H1 (cell line): ENCODE results near the gene CHST12. TPM values are rescaled to one million over a fixed set of nuclear protein-coding genes. Genes with fewer than 3 reads are reported as not detected.

ENCODE experiments used
- CTCF ChIA-PET: fragments of 300-600 bp; sonication (Branson Sonifier 250); formaldehyde crosslinking; loops from one replicate; lab custom pipeline; 2021; ENCODE audit not compliant: partially characterized antibody; lab: Charles Lee
- POLR2A ChIA-PET: fragments of 300-600 bp; sonication (Branson Sonifier 250); formaldehyde crosslinking; loops from one replicate; lab custom pipeline; 2021; ENCODE audit warnings: inconsistent platforms; ENCODE audit not compliant: partially characterized antibody; lab: Charles Lee
- DNase-seq, 2 experiments: peaks; one replicate each; pipeline versions ENCODE4 v3.0.0 to v3.0.0-alpha.2; 2010 to 2022; ENCODE audit warnings: low spot score in 2 of 2, low read depth in 1 of 2, mixed read lengths in 1 of 2
- FAIRE-seq: peaks from 2 replicates; lab custom pipeline; 2011; peaks lifted over from hg19 to GRCh38; lab: Jason Lieb, UNC
- H2AFZ ChIP-seq: 2 replicates; pipeline ENCODE4 v1.8.1; 2012; ENCODE audit warnings: low read length, inconsistent platforms
- H2AK5ac ChIP-seq: 2 replicates; pipeline ENCODE4 v1.6.1; 2013; ENCODE audit warnings: low read depth, low read length
- H2BK120ac ChIP-seq: replicated peaks from 2 replicates; pipeline ENCODE3; 2013; ENCODE audit warnings: low read depth, low read length, inconsistent platforms
- H2BK12ac ChIP-seq: 2 replicates; pipeline ENCODE4 v1.6.1; 2013; ENCODE audit warnings: low read depth, low read length
- H2BK15ac ChIP-seq: 2 replicates; pipeline ENCODE4 v1.6.1; 2013; ENCODE audit warnings: low read length
- H2BK20ac ChIP-seq: 2 replicates; pipeline ENCODE4 v1.6.1; 2013; ENCODE audit warnings: low read length
- H2BK5ac ChIP-seq: 2 replicates; pipeline ENCODE4 v1.6.1; 2013; ENCODE audit warnings: low read depth, low read length
- H3K14ac ChIP-seq: 2 replicates; pipeline ENCODE4 v1.6.1; 2013; ENCODE audit warnings: inconsistent platforms; ENCODE audit not compliant: insufficient read length
- H3K18ac ChIP-seq: 2 replicates; pipeline ENCODE4 v1.6.1; 2013; ENCODE audit warnings: low read length; ENCODE audit errors: extremely low read depth
- H3K23ac ChIP-seq: 2 replicates; pipeline ENCODE4 v1.6.1; 2013; ENCODE audit warnings: inconsistent platforms; ENCODE audit not compliant: insufficient read length
- H3K23me2 ChIP-seq: 2 replicates; pipeline ENCODE4 v1.6.1; 2013; ENCODE audit warnings: low read depth, low read length
- H3K27ac ChIP-seq: 2 replicates; pipeline ENCODE4 v1.6.1; 2011; ENCODE audit warnings: low read depth, low read length, inconsistent platforms
- H3K27me3 ChIP-seq, 4 experiments: replicated peaks in 1 of 4; 1 replicate in 1 of 4; 2 replicates in 3 of 4; pipeline versions ENCODE4 v1.6.1 to v1.8.1; 2011 to 2013; ENCODE audit warnings: low read length in 3 of 4, mild to moderate bottlenecking in 3 of 4, inconsistent platforms in 2 of 4, mixed read lengths in 2 of 4, moderate library complexity in 1 of 4; ENCODE audit not compliant: control insufficient read depth in 3 of 4, insufficient read depth in 3 of 4; ENCODE audit errors: extremely low read depth in 1 of 4
- H3K36me3 ChIP-seq, 4 experiments: 2 replicates each; pipeline versions ENCODE4 v1.6.1 to v1.8.1; 2011 to 2013; ENCODE audit warnings: mild to moderate bottlenecking in 4 of 4, low read length in 3 of 4, moderate library complexity in 2 of 4, control low read depth in 1 of 4, inconsistent platforms in 1 of 4; ENCODE audit not compliant: insufficient read depth in 4 of 4, control insufficient read depth in 2 of 4
- H3K4ac ChIP-seq: replicated peaks from 2 replicates; pipeline ENCODE3; 2013; ENCODE audit warnings: low read length, low read depth, mixed read lengths, inconsistent platforms; ENCODE audit not compliant: insufficient read length
- H3K4me1 ChIP-seq, 4 experiments: replicated peaks in 1 of 4; 1 replicate in 1 of 4; 2 replicates in 3 of 4; pipeline versions ENCODE4 v1.6.1 to v1.8.1; 2011 to 2013; ENCODE audit warnings: low read length in 3 of 4, inconsistent platforms in 2 of 4, mixed read lengths in 1 of 4; ENCODE audit not compliant: insufficient read depth in 4 of 4, control insufficient read depth in 3 of 4
- H3K4me2 ChIP-seq, 2 experiments: 2 replicates each; pipeline versions ENCODE4 v1.6.1 to v1.8.1; 2011 to 2013; ENCODE audit warnings: low read depth in 2 of 2, low read length in 2 of 2, control low read depth in 1 of 2, inconsistent platforms in 1 of 2, mild to moderate bottlenecking in 1 of 2; ENCODE audit not compliant: insufficient read depth in 1 of 2
- H3K4me3 ChIP-seq, 4 experiments: fragments of 200-600, 300-600 bp in 1 of 4; sonication (generic), shearing (Covaris generic), sonication (Bioruptor Twin) in 1 of 4; 2 replicates each; pipeline versions ENCODE4 v1.5.1 to v1.8.1; 2011 to 2016; ENCODE audit warnings: low read length in 4 of 4, low read depth in 3 of 4, control low read depth in 2 of 4, inconsistent platforms in 2 of 4, mild to moderate bottlenecking in 2 of 4, mixed read lengths in 1 of 4, moderate library complexity in 1 of 4; ENCODE audit not compliant: insufficient read depth in 2 of 4; ENCODE audit errors: extremely low read depth in 1 of 4
- H3K56ac ChIP-seq: replicated peaks from 2 replicates; pipeline ENCODE3; 2013; ENCODE audit warnings: low read depth, mild to moderate bottlenecking, mixed read lengths, low read length, inconsistent platforms; ENCODE audit not compliant: insufficient read length
- H3K79me1 ChIP-seq: 2 replicates; pipeline ENCODE4 v1.6.1; 2013; ENCODE audit warnings: low read depth, low read length, control low read depth
- H3K79me2 ChIP-seq, 2 experiments: 2 replicates each; pipeline versions ENCODE4 v1.6.1 to v1.8.1; 2012 to 2013; ENCODE audit warnings: low read length in 2 of 2, mild to moderate bottlenecking in 2 of 2, inconsistent platforms in 1 of 2; ENCODE audit not compliant: insufficient read depth in 2 of 2, control insufficient read depth in 1 of 2
- H3K9ac ChIP-seq, 4 experiments: replicated peaks in 1 of 4; 1 replicate in 1 of 4; 2 replicates in 3 of 4; pipeline versions ENCODE4 v1.6.1 to v1.8.1; 2011 to 2013; ENCODE audit warnings: low read depth in 3 of 4, low read length in 3 of 4, control low read depth in 2 of 4, mild to moderate bottlenecking in 2 of 4, moderate library complexity in 2 of 4, inconsistent platforms in 1 of 4; ENCODE audit errors: extremely low read depth in 1 of 4
- H3K9me3 ChIP-seq, 2 experiments: 2 replicates each; pipeline versions ENCODE4 v1.6.1 to v1.8.1; 2012 to 2013; ENCODE audit warnings: mild to moderate bottlenecking in 2 of 2, moderate library complexity in 2 of 2, control low read depth in 1 of 2, inconsistent platforms in 1 of 2, low read depth in 1 of 2, low read length in 1 of 2, mixed read lengths in 1 of 2; ENCODE audit not compliant: insufficient read depth in 2 of 2
- H4K20me1 ChIP-seq, 2 experiments: replicated peaks in 1 of 2; 2 replicates each; pipeline versions ENCODE3 to v1.8.1; 2011 to 2013; ENCODE audit warnings: inconsistent platforms in 2 of 2, low read length in 2 of 2, mild to moderate bottlenecking in 1 of 2; ENCODE audit not compliant: insufficient read depth in 2 of 2, control insufficient read depth in 1 of 2
- H4K5ac ChIP-seq: 2 replicates; pipeline ENCODE4 v1.6.1; 2013; ENCODE audit warnings: low read length, low read depth, mixed read lengths, inconsistent platforms; ENCODE audit not compliant: insufficient read length
- H4K8ac ChIP-seq: 2 replicates; pipeline ENCODE4 v1.8.0; 2013; ENCODE audit warnings: mild to moderate bottlenecking, moderate library complexity, low read length, inconsistent platforms; ENCODE audit not compliant: insufficient read depth; ENCODE audit errors: extremely low read depth
- H4K91ac ChIP-seq: replicated peaks from 2 replicates; pipeline ENCODE3; 2013; ENCODE audit warnings: low read length, mixed read lengths, inconsistent platforms; ENCODE audit not compliant: insufficient read length
- BCL11A ChIP-seq, 2 experiments: IDR thresholded peaks; one replicate each; pipeline ENCODE4 v1.6.1; 2011; ENCODE audit warnings: low read depth in 2 of 2, low read length in 2 of 2, mild to moderate bottlenecking in 2 of 2
- CBX5 ChIP-seq: fragments of 300-800, 300-1000 bp; sonication (generic); IDR thresholded peaks from 2 replicates; pipeline ENCODE4 v1.7.1; 2016; ENCODE audit warnings: antibody characterized with exemption, low read length, low read depth
- WGBS, 2 experiments: shearing (Covaris generic) in 1 of 2; methylation state at CpG; one replicate each; pipeline versions ENCODE4 v1.1.6 to v1.1.7; 2013 to 2015; ENCODE audit warnings: low lambda C conversion rate in 2 of 2, mixed read lengths in 2 of 2, inconsistent platforms in 1 of 2, low coverage in 1 of 2, missing lambda C conversion rate in 1 of 2; ENCODE audit not compliant: insufficient replicate concordance in 2 of 2, insufficient coverage in 1 of 2, insufficient read length in 1 of 2; ENCODE audit errors: extremely low coverage in 1 of 2, missing lambda C conversion rate in 1 of 2; 5-methylcytosine and 5-hydroxymethylcytosine counted together
- polyA plus RNA-seq, 7 experiments: library from polyadenylated mRNA; depleted of rRNA in 3 of 7; stranded (reverse) in 5 of 7; unstranded in 2 of 7; fragments of >200 nt in 5 of 7; fragments of 200-250 nt in 2 of 7; gene quantifications; 1 replicate in 5 of 7; 2 replicates in 1 of 7; 4 replicates in 1 of 7; pipeline versions ENCODE4 v1.2.1 to v1.2.3, GENCODE V29; 2011 to 2013; ENCODE audit warnings: missing spikeins in 2 of 7, mixed read lengths in 2 of 7
- total RNA-seq: library from RNA; stranded (reverse); fragmentation: NEBNext Ultra II Directional; extraction: Animal tissue kit (Norgen Biotek cat#: 25700); gene quantifications from 2 replicates; pipeline ENCODE4 v1.2.1, GENCODE V29; 2021

CHST12 gene
- total and polyA plus RNA-seq, 2 of the 8 experiments (the other 6 are each of a cell fraction or from before 2014, with no cell fraction given): 13.4 to 24.1 TPM

DNA sequence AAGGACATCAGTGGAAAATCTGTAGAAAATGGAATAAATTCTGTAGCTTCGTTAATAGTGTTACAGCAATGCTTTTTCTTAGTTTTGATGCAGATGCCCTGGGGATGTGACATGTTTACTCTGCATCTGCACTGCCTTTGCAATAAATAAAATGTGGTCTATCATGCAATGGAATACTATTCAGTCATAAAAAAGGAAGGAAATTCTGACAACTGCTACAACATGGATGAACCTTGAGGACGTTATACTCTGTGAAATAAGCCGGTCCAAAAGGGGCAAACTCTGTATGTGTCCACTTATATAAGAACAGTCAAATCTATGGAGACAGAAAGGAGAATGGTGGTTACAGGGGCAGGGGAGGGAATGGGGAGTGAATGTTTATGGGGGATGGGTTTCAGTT, 59.3 kb downstream of the CHST12 start:
- Histone ChIP-seq H3K4me2 (no peak overlapping the region), H2BK120ac (no peak overlapping the region), H4K91ac (no peak overlapping the region), H4K5ac (no peak overlapping the region), H3K27ac (no peak overlapping the region), H3K79me2 (no peaks in the 10 kb centered on the region), H3K79me1 (no peaks in the 10 kb centered on the region), H3K36me3 (no peaks in the 10 kb centered on the region), H3K14ac (no peak overlapping the region), H3K23me2 (no peaks in the 10 kb centered on the region), H4K20me1 (no peaks in the 10 kb centered on the region), H2AFZ (no peak overlapping the region), H2BK20ac (no peak overlapping the region), H2BK12ac (no peak overlapping the region), H2BK5ac (no peak overlapping the region), H2AK5ac (no peak overlapping the region), H3K18ac (no peak overlapping the region), H3K23ac (no peak overlapping the region), H3K4me1 (peaks cover 0 to 5% (median 3%) of the 10 kb centered on the region in 4 experiments; a peak in 3 of 7 replicates), H3K4me3 (no peak overlapping the region), H3K56ac (no peak overlapping the region), H4K8ac (no peak overlapping the region), H3K9me3 (0 out of 4 replicates have a peak, but pooled peaks cover 0 to 3% of the 10 kb centered on the region in 2 experiments), H3K4ac (no peak overlapping the region), H3K9ac (no peak overlapping the region), H2BK15ac (no peak overlapping the region), H3K27me3 (no peaks in the 10 kb centered on the region)
- FAIRE-seq: no peak
- DNase-seq: no peak
- POLR2A ChIA-PET: interaction anchor here (0.6 kb wide), 1 partner anchor 214 kb away, joined by 3 read pairs; no protein-coding TSS in a partner anchor
- no peak for TF ChIP-seq CBX5
- no peak for TF ChIP-seq BCL11A (IDR thresholded peaks at IDR 0.05; ENCODE audit: low read depth in 2 of 2, low read length in 2 of 2)
- CTCF ChIA-PET: interaction anchor here (1.4 to 15.9 kb wide), 2 partner anchors 11 to 218 kb away, joined by 3 to 266 read pairs; no protein-coding TSS in a partner anchor
- 87% methylated on average over 3 of the region's 3 CpGs; no CpG with 5 or more reads in 1 of the 2 experiments for WGBS, 2 experiments
